Tibial nerve (tissue), 4 donors: Measurements from ENCODE around the gene PLSCR4. TPM values are rescaled to one million over a fixed set of nuclear protein-coding genes. Genes with fewer than 3 reads are reported as not detected.

ENCODE experiments used
- DNase-seq, 2 donors: peaks; one replicate each; pipeline ENCODE4 v3.0.0-alpha.2; 2019; ENCODE audit warnings: low spot score in 2 of 2
- H3K27ac ChIP-seq, 4 donors: fragments of 200-600 bp; sonication (generic) in 3 of 4; one replicate each; pipeline ENCODE4 v1.5.1; 2017 to 2019; ENCODE audit warnings: mild to moderate bottlenecking in 1 of 4
- H3K27me3 ChIP-seq, 2 donors: fragments of 200-600 bp; sonication (generic) in 1 of 2; one replicate each; pipeline versions ENCODE4 v1.5.1 to v1.6.0; 2017 to 2019
- H3K36me3 ChIP-seq, 3 donors: fragments of 200-600 bp; sonication (generic); one replicate each; pipeline ENCODE4 v1.5.1; 2018 to 2019
- H3K4me1 ChIP-seq, 4 donors: fragments of 200-600 bp; sonication (generic) in 3 of 4; one replicate each; pipeline ENCODE4 v1.5.1; 2017 to 2019
- H3K4me3 ChIP-seq, 4 donors: fragments of 200-600 bp; sonication (generic) in 3 of 4; one replicate each; pipeline ENCODE4 v1.5.1; 2017 to 2019; ENCODE audit warnings: mild to moderate bottlenecking in 1 of 4, moderate library complexity in 1 of 4
- H3K9me3 ChIP-seq, 4 donors: fragments of 200-600 bp; sonication (generic) in 3 of 4; one replicate each; pipeline ENCODE4 v1.5.1; 2017 to 2019
- CTCF ChIP-seq, 5 experiments: fragments of 200-600 bp in 3 of 5; fragments of 450-650 bp in 2 of 5; sonication (generic) in 3 of 5; IDR thresholded peaks; one replicate each; pipeline ENCODE4 v1.5.1; 2016 to 2019; ENCODE audit warnings: antibody characterized with exemption in 5 of 5, mild to moderate bottlenecking in 3 of 5, moderate library complexity in 2 of 5
- EP300 ChIP-seq, 2 donors: sonication (generic); formaldehyde crosslinking; IDR thresholded peaks; one replicate each; pipeline ENCODE4 v1.6.1; 2017; ENCODE audit warnings: antibody characterized with exemption in 2 of 2, mild to moderate bottlenecking in 1 of 2
- POLR2A ChIP-seq, 2 donors: fragments of 450-650 bp; IDR thresholded peaks; one replicate each; pipeline ENCODE4 v1.6.1; 2017; ENCODE audit warnings: antibody characterized with exemption in 2 of 2, mild to moderate bottlenecking in 2 of 2, moderate library complexity in 2 of 2
- WGBS, 2 donors: methylation state at CpG; one replicate each; pipeline ENCODE4 v1.1.5; 2018; 5-methylcytosine and 5-hydroxymethylcytosine counted together
- total RNA-seq, 4 donors: library from RNA; depleted of rRNA; stranded (reverse); fragments of >200 nt; gene quantifications; one replicate each; pipeline ENCODE4 v1.1.0, GENCODE V29; 2016

PLSCR4 gene
- total RNA-seq, 4 donors from 2014 or later, result 85.8 to 217 (median 128) TPM

- H3K4me1 ChIP-seq, result peaks cover 0 to 18% (median 0%) of the 10 kb centered on the region in 4 donors
- H3K9me3 ChIP-seq, result no peaks in the 10 kb centered on the region
- no peak overlapping the region for H3K4me3 ChIP-seq
- no peaks in the 10 kb centered on the region for H3K27me3 ChIP-seq
- 97 to 100% methylated on average over 1 of the region's 1 CpG for WGBS, 2 donors
- no peaks in the 10 kb centered on the region for H3K36me3 ChIP-seq
- no peak overlapping the region for H3K27ac ChIP-seq
- DNase-seq, result no peak
- no peak for TF ChIP-seq POLR2A (IDR thresholded peaks at IDR 0.05)
These were observed 105.3 kb downstream of the PLSCR4 start for GRCh38 chr3:146145642-146146041.

- DNase-seq, result no peak
- no peak for TF ChIP-seq CTCF (IDR thresholded peaks at IDR 0.05)
- TF ChIP-seq EP300 (IDR thresholded peaks at IDR 0.05), result no peak
- no peak for TF ChIP-seq POLR2A (IDR thresholded peaks at IDR 0.05)
- H3K4me3 ChIP-seq, result no peak overlapping the region
- no peaks in the 10 kb centered on the region for H3K27me3 ChIP-seq
- WGBS, 2 donors, result 33% methylated on average over 3 of the region's 3 CpGs
- H3K4me1 ChIP-seq, result peaks cover 0 to 24% (median 0%) of the 10 kb centered on the region in 4 donors
- no peaks in the 10 kb centered on the region for H3K9me3 ChIP-seq
- H3K27ac ChIP-seq, result peak overlapping the region in 1 of 4 donors; percentile 18
- H3K36me3 ChIP-seq, result no peaks in the 10 kb centered on the region
These were observed 108.1 kb downstream of the PLSCR4 start for GRCh38 chr3:146142757-146143156.

Other genes starting within 250 kb of the PLSCR4 start
- gene PLOD2, start 89.9 kb downstream of the PLSCR4 start, total RNA-seq, result 10 to 100 TPM; 17.2 to 27.6 (median 19.5) TPM
- not detected for gene PLSCR2, start 218.5 kb upstream of the PLSCR4 start, total RNA-seq